Stimulated activated CD8-positive, alpha-beta memory T cell treated with anti-CD3 and anti-CD28 coated beads, Interleukin-4, amount 100 ng/mL, for 1 hour (primary cell): Measurements from ENCODE around the gene CCR2.
A peak's percentile ranks its signal among the peaks of the same experiment; 100 is the strongest.
"Not testable (repeated sequence)": the region's sequence is repeated elsewhere in the genome, so short reads cannot be mapped to it uniquely, and the experiment has no call there.

Experiments
- DNase-seq, 2 donors: peaks; one replicate each; pipeline ENCODE4 v3.0.0-alpha.2; 2020; ENCODE audit warnings: low read depth in 2 of 2, low spot score in 1 of 2

The CCR2 gene

GRCh38 chr3:46375814-46376213, 21.9 kb downstream of the CCR2 start:
- no peak for DNase-seq

- peak; percentile 28 to 39 for DNase-seq
Measured at GRCh38 chr3:46378426-46378942, 24.6 kb downstream of the CCR2 start.

GRCh38 chr3:46380471-46381221, 26.7 kb downstream of the CCR2 start:
- DNase-seq, result no peak

- DNase-seq, result no peak
Measured at GRCh38 chr3:46381625-46382024, 27.7 kb downstream of the CCR2 start.

- DNase-seq, result no peak
Measured at GRCh38 chr3:46383211-46383950, 29.5 kb downstream of the CCR2 start.

- DNase-seq, result no peak
Measured at GRCh38 chr3:46383951-46384330, 30.0 kb downstream of the CCR2 start.

GRCh38 chr3:46386205-46386604, 32.3 kb downstream of the CCR2 start:
- no peak for DNase-seq

GRCh38 chr3:46388847-46389246, 34.9 kb downstream of the CCR2 start:
- not testable (repeated sequence) for DNase-seq

GRCh38 chr3:46389306-46389705, 35.4 kb downstream of the CCR2 start:
- no peak for DNase-seq

- not testable (repeated sequence) for DNase-seq
Measured at GRCh38 chr3:46391526-46391925, 37.6 kb downstream of the CCR2 start.

GRCh38 chr3:46393011-46393410, 39.1 kb downstream of the CCR2 start:
- DNase-seq, result no peak

- no peak for DNase-seq
Measured at GRCh38 chr3:46393554-46394434, 39.9 kb downstream of the CCR2 start.

GRCh38 chr3:46395210-46395661, 41.3 kb downstream of the CCR2 start:
- no peak for DNase-seq

- DNase-seq, result no peak
Measured at GRCh38 chr3:46395766-46396530, 42.0 kb downstream of the CCR2 start.

- DNase-seq, result no peak
Measured at GRCh38 chr3:46397111-46397510, 43.2 kb downstream of the CCR2 start.

- DNase-seq, result no peak
Measured at GRCh38 chr3:46398186-46398955, 44.5 kb downstream of the CCR2 start.

GRCh38 chr3:46399098-46399497, 45.2 kb downstream of the CCR2 start:
- no peak for DNase-seq

GRCh38 chr3:46399557-46399956, 45.6 kb downstream of the CCR2 start:
- DNase-seq, result no peak

- DNase-seq, result no peak
Measured at GRCh38 chr3:46400000-46400734, 46.3 kb downstream of the CCR2 start.
